GM12872 (cell line): ENCODE results near the gene KLF3.

ENCODE experiments used
- TF ChIP-seq, protein P1 (sequence below): IDR thresholded peaks from 3 replicates; pipeline ENCODE4 v1.5.1; 2011; ENCODE audit warnings: low read depth, mild to moderate bottlenecking, low read length, moderate library complexity; ENCODE audit not compliant: insufficient read depth

Gene KLF3

DNA sequence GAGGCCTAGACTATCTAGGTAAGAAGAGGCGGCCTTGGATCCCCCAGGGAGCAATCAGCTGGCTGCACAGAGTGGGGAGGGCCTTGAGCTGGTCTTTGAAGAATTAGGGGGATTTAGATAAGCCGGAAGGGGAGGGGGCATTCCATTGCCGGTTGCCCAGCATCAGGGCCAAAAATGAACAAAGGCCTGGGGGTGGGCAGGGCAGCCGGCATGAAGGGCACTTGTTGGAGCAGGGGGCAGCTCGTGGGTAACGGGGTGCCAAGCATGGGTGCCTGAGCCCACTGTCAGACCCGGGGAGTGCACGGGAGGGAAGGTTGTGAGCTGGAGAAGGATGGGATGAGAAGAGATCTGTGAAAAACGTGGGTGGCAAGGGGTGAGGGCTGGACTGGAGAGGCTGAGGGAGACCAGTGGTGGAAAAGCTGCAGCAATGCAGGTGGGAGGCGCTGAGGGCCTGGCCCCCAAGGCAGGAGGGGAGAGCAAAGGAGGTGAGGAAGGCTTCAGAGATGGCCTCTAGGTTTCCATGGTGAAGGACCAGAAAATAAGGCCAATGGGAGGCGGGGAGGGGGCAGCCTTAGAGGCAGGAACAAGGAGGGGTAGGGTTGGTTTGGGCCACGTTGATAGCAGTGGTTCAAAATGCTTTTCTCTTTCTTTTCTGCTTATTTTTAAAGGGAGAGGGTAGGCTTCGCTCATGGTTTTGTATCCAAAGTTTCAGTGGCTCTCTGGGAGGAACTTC, 8.6 kb downstream of the KLF3 start:
- TF ChIP-seq, protein P1, sequence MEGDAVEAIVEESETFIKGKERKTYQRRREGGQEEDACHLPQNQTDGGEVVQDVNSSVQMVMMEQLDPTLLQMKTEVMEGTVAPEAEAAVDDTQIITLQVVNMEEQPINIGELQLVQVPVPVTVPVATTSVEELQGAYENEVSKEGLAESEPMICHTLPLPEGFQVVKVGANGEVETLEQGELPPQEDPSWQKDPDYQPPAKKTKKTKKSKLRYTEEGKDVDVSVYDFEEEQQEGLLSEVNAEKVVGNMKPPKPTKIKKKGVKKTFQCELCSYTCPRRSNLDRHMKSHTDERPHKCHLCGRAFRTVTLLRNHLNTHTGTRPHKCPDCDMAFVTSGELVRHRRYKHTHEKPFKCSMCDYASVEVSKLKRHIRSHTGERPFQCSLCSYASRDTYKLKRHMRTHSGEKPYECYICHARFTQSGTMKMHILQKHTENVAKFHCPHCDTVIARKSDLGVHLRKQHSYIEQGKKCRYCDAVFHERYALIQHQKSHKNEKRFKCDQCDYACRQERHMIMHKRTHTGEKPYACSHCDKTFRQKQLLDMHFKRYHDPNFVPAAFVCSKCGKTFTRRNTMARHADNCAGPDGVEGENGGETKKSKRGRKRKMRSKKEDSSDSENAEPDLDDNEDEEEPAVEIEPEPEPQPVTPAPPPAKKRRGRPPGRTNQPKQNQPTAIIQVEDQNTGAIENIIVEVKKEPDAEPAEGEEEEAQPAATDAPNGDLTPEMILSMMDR, result no peak

DNA sequence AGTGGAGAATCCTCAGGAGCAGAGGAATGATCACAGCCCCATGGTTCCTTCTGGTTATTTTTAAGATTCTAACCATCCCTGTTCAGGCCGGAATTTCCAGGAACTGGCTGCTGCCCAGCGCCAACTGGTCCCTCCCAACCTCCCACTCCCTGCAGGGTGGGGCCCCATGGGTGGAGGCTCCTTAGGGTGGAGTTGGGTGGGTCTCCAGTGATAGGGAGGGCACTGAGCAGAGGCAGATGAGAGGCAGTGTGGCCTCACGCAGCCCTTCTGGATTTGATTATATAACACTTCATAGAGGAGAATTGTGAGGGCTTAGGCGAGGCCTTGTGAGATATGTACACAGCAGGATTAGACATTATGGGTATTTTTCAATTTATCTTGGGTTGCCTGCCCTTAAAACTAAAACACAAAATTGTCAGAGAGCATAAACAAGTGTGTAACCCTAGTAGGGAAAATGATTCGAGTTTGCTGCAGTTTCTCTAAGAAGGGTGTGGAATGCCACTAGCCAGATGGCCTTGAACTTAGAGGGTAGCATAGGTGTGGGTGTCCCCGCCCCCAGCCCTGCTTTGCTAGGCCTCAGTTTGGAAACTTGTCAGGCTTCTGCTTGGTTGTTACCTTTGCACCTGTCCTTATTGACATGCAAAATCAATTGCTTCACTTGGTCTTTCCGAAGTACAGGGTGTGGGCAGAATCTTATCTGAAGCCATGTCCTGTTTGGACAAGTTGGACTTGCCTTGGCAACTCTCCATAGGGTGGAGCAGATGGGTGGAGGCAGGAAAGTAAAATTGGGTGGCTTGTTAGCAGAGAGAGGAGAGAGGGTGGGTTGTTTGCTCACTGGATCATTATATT, 9.4 kb downstream of the KLF3 start:
- TF ChIP-seq, protein P1, result no peak

DNA sequence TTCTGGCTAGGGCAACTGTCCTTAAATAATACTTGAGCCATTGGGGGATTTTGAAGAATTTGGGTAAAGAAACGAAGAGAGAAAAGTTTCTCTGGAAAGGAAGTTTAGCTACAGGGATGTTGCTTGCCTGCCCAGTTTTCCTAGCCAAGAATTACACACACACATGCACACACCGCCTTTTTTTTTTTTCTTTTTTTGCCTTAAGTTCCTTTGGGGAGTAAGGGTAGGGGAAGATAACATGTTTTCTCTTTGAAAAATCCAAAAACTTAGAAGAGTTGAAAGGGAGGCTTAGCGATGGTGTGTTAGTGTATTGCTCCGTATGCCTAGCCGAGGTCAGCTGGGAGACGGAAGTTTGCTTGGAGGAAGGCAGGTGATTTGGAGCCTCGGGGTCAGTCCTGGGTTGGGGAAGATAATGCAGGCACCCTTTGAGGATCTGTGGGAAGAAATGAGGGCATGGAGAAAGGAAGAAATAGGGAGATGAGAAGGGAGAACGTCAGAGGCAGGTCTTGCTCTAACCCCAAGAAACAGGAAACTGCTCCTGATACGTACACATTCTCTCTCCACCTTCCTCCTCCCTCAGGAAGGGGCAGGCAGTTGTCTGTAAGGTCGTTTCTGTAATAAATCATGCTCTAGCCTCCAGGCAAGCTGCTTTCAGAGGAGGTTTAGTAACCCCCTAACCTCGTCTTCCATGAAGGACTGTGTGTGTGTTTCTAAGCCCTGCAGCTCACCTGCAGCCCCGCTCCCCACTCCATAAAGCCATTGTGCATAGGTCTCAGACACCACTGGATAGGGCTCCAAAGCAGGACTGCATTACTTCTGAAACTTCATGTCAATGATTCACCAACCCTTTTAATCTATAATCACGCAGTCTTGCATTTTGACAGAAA, 10.5 kb downstream of the KLF3 start:
- TF ChIP-seq, protein P1, result no peak

DNA sequence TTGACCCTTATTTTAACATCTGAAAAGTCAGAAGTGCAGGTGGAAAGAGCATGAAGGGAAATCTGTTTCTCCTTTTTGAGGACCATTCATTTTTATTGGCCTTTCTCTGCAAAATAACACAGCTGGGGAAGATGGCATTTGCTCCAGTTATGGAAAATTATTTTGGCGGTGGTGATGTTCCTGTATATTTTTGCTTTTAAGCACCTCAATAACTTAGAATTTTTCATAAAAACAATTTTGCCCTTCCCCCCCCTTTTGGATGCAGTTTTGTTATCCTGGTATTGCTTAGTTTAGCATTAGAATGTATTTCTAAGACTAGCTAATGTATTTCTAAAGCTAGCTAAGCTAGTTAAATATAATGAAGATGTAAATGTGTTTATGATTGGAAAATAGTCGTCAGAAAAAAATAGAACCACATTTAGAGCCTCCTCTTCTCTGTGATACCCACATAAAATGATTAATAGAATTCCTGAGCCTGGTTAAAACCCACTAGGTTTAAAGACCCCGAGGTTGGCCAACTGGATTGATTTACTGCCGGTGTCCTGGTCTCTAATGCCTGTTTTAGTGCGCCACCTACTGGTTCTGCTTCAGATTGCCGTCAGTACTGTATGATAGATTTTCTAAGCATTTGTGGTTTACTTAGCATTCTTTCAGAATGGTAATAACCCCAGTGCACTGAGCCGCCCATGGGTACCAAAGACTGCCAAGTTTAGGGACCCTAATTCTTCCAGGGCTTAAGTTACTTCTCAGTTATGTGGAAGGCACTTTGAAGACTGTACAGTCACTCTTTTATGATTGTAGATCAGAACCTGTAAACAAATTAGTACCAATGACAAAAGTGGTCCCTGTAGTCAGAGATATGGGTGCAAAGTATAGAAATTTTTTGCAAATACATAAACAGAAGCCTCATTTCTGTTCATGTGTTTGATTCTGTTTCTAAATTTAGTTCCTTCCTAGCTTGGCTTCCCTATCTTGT, 11.4 kb downstream of the KLF3 start:
- TF ChIP-seq, protein P1, result peak; percentile 80

DNA sequence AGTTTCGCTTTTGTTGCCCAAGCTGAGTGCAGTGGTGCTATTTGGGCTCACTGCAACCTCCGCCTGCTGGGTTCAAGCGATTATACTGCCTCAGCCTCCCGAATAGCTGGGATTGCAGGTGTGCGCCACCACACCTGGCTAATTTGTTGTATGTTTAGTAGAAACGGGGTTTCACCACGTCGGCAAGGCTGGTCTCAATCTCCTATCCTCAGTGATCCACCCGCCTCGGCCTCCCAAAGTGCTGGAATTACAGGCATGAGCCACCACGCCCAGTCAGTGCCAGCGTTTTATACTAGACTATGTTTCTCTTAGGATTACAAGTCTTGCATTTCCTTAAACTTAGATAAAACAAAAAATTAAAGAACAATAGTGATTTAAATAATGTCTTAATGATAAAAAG, 13.0 kb downstream of the KLF3 start:
- TF ChIP-seq, protein P1, result no peak

DNA sequence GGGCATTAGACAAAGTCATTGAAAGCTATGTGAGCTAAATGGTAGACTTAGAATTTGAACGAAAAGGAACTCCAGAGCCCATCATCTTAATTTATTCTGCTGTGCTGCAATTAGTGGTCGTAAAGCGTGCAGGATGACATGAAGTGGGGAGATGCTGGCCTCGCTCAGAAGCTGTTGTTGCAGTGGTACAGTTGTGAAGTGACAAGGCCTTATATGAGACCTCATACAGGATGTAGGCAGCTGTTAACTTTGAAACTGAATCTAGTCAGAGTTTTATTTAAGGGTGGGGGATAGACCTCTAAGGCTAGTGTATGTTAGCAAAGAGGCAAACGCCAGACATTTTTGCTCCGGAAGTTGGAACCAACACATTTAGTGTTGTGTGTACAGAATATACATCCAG, 13.4 kb downstream of the KLF3 start:
- TF ChIP-seq, protein P1, result no peak
